Ectodermal cell (in vitro differentiated cells): ENCODE measurements around the gene FMO5.
"Not testable (repeated sequence)": the region's sequence is repeated elsewhere in the genome, so short reads cannot be mapped to it uniquely, and the experiment has no call there.

Experiments
- H3K27ac ChIP-seq: 2 replicates; pipeline ENCODE4 v1.7.0; 2013; ENCODE audit warnings: mild to moderate bottlenecking, low read depth, low read length; ENCODE audit not compliant: insufficient read depth, poor library complexity, severe bottlenecking
- H3K27me3 ChIP-seq: 2 replicates; pipeline ENCODE4 v1.7.0; 2013; ENCODE audit warnings: mild to moderate bottlenecking, low read length; ENCODE audit not compliant: insufficient read depth, control insufficient read depth, poor library complexity, severe bottlenecking
- H3K36me3 ChIP-seq: one replicate; pipeline ENCODE4 v1.7.0; 2013; ENCODE audit warnings: low read length; ENCODE audit not compliant: control insufficient read depth, insufficient read depth
- H3K4me1 ChIP-seq: one replicate; pipeline ENCODE4 v1.7.0; 2013; ENCODE audit warnings: low read length; ENCODE audit not compliant: control insufficient read depth, insufficient read depth
- H3K4me3 ChIP-seq: 2 replicates; pipeline ENCODE4 v1.7.0; 2013; ENCODE audit warnings: low read depth, low read length, control low read depth; ENCODE audit not compliant: insufficient read depth
- H3K9me3 ChIP-seq: 2 replicates; pipeline ENCODE4 v1.7.0; 2013; ENCODE audit warnings: mild to moderate bottlenecking, low read length, moderate library complexity; ENCODE audit not compliant: control insufficient read depth
- WGBS, 2 experiments: methylation state at CpG; one replicate each; pipeline ENCODE4 v1.1.7; 2013; ENCODE audit warnings: missing lambda C conversion rate in 2 of 2; 5-methylcytosine and 5-hydroxymethylcytosine counted together

FMO5 gene

DNA sequence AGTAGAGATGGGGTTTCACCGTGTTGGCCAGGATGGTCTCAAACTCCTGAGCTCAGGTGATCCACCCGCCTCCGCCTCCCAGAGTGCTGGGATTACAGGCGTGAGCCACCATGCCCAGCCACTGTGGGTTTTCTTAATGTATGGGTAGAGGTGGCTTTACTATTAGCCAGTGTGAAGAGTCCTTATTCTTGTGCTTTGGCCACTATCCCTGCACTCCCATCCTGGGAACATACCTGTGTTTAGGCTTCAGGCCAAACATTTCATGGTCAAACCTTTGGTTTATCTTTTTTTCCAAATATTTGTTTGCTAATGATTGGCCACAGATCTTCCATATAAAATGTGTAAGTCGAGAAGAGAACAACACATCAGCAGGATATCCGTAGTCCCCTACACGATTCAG is 16.5 kb downstream of the FMO5 start:
- H3K9me3 ChIP-seq = no peaks in the 10 kb centered on the region
- WGBS, 2 experiments = 90 to 93% methylated on average over 7 of the region's 7 CpGs
- no peaks in the 10 kb centered on the region for H3K36me3 ChIP-seq
- no peaks in the 10 kb centered on the region for H3K27me3 ChIP-seq
- no peak overlapping the region for H3K4me3 ChIP-seq
- H3K27ac ChIP-seq = no peak overlapping the region
- no peaks in the 10 kb centered on the region for H3K4me1 ChIP-seq

DNA sequence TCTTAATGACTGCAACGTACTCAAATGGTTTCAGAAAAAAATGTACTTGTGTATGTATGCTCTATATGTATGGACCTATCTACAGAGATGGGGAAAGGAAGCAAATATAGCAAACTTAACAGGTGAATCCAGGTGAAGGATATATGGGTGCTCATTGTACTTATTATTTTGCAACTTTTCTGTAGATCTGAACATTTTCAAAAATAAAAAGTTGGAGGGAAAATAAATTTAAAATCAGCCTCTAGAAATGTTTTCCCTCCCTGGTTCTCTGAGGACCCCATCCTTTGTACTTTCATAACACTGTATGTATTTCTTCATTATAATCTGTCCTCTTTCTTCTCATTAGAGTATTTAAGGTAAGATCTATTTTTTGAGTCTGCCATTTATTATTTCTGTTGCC is 17.9 kb downstream of the FMO5 start:
- H3K27ac ChIP-seq = no peak overlapping the region
- H3K9me3 ChIP-seq = no peaks in the 10 kb centered on the region
- H3K4me3 ChIP-seq = no peak overlapping the region
- H3K27me3 ChIP-seq = no peaks in the 10 kb centered on the region
- H3K4me1 ChIP-seq = no peaks in the 10 kb centered on the region
- WGBS, 2 experiments = 92 to 100% methylated on average over 1 of the region's 1 CpG
- no peaks in the 10 kb centered on the region for H3K36me3 ChIP-seq

DNA sequence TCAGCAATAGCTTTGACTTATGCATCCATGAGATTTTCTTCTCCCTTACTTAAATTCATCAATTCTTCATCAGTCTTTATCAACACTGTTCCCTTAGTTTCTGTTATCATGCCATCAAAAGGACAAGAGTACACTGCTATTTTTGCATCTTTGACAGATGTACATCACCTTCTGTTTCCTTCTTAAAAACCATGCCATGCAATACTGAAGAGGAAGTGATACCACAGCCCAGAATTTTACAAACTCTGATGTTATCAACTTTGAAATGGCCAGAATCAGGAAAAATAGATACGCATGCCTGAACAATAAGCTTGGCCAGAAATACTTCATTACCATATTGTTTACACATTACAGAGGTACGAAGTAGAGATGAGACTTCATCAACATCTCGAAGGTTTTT is 21.1 kb downstream of the FMO5 start:
- no peaks in the 10 kb centered on the region for H3K36me3 ChIP-seq
- no peaks in the 10 kb centered on the region for H3K4me1 ChIP-seq
- H3K9me3 ChIP-seq = no peaks in the 10 kb centered on the region
- H3K27ac ChIP-seq = no peak overlapping the region
- no peaks in the 10 kb centered on the region for H3K27me3 ChIP-seq
- no peak overlapping the region for H3K4me3 ChIP-seq
- 90 to 95% methylated on average over 3 of the region's 3 CpGs for WGBS, 2 experiments

DNA sequence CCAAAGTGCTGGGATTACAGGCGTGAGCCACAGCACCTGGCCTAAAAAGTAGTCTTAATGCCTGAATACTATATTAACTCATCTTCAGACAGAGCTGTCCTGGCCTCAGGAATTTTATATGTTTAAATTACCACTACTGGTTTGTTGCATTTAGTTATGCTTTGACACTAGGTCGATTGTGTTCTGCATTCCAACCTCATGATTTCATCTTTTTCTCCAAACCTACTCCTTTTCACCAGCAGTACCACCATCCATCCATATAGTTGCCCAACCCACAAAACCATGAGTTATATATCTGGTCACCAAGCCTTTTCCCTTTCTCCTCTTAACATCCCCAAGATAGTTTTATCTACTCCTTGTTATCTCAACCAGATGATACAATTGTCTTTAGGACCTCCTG is 22.6 kb downstream of the FMO5 start:
- no peaks in the 10 kb centered on the region for H3K27me3 ChIP-seq
- no peaks in the 10 kb centered on the region for H3K36me3 ChIP-seq
- no peaks in the 10 kb centered on the region for H3K9me3 ChIP-seq
- H3K27ac ChIP-seq = no peak overlapping the region
- 83 to 93% methylated on average over 2 of the region's 2 CpGs for WGBS, 2 experiments
- no peaks in the 10 kb centered on the region for H3K4me1 ChIP-seq
- no peak overlapping the region for H3K4me3 ChIP-seq

DNA sequence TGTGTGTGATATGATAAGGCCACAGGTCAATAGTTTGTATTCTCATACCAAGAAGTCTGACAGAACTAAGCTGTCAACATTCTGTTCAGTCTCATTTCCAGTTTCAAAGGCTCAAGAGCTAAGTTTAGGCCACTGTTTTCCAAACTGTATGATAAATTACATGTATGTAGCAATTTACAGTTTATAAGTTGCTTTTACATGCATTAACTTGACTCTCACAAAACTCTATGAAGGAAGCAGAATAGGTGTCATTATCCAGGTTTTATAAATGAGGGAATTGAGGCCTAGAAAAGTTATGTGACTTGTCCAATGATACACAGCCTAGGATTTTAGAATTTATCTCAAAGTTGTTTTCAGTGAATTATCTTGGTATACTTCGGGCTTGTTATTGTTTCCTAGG is 23.4 kb downstream of the FMO5 start:
- H3K4me1 ChIP-seq = no peaks in the 10 kb centered on the region
- H3K9me3 ChIP-seq = no peaks in the 10 kb centered on the region
- 82 to 89% methylated on average over 1 of the region's 1 CpG for WGBS, 2 experiments

DNA sequence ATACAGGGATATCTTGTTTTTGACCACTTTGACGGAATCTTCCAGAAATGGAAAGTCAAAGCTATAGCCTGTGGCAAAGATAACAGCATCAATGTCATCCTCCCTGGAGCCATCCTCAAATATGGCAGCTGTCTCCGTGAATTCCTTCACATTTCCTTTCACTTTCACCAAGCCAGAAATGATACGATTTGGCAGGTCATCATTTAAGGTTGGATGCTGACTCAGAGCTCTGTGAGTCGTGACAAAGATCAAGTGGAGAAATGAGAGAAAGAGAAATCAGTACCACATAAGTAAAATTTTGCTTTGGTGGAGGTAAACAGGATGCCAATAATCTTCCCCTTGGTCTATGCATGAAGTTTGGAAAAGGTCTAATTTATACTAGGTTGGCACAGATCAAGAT is 23.9 kb downstream of the FMO5 start:
- Histone ChIP-seq H3K27me3 (no peaks in the 10 kb centered on the region), H3K27ac (no peak overlapping the region), H3K36me3 (no peaks in the 10 kb centered on the region), H3K9me3 (no peaks in the 10 kb centered on the region), H3K4me1 (no peaks in the 10 kb centered on the region), H3K4me3 (no peak overlapping the region)
- WGBS, 2 experiments = 85 to 94% methylated on average over 4 of the region's 4 CpGs

More for the DNA sequence above, 23.4 kb downstream of the FMO5 start:
- no peak overlapping the region for H3K4me3 ChIP-seq
- no peak overlapping the region for H3K27ac ChIP-seq
- H3K27me3 ChIP-seq = no peaks in the 10 kb centered on the region
- no peaks in the 10 kb centered on the region for H3K36me3 ChIP-seq

DNA sequence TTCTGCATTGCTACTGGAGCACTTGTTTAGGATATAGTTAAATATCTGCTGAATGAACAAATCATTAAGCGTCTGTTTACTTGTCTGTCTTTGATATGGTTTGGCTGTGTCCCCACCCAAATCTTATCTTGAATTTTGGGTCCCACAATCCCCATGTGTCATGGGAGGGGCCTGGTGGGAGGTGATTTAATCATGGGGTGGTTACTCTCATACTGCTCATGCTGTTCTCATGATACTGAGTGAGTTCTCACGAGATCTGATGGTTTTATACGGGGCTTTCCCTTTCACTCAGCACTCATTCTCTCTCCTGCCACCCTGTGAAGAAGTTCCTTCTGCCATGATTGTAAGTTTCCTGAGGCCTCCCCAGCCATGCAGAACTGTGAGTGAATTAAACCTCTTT is 27.8 kb downstream of the FMO5 start:
- not testable (repeated sequence) for H3K4me1 ChIP-seq, H3K27me3 ChIP-seq, H3K27ac ChIP-seq, H3K4me3 ChIP-seq, H3K36me3 ChIP-seq, H3K9me3 ChIP-seq
- WGBS, 2 experiments = 90 to 93% methylated on average over 3 of the region's 3 CpGs

DNA sequence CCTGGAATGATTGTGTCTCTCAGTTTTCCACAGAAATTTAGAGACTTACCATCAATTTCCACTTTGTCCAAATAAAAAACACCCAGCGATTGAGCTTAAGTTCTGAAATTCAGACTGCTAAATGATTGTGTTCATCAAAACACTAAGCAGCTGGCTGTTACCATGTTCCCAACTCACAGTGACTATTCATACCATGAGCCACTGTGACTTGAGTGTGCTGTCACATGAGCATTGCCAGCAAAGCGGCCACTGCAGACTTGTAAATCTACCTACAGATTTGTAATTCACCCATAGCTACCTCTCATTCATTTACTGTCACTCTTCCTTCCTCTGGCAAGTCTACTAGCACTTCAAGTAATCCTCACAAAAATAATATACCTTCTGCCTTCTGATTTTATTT is 35.6 kb downstream of the FMO5 start:
- no peak overlapping the region for H3K4me3 ChIP-seq
- H3K4me1 ChIP-seq = no peaks in the 10 kb centered on the region
- 93% methylated on average over 2 of the region's 2 CpGs for WGBS, 2 experiments
- H3K9me3 ChIP-seq = no peaks in the 10 kb centered on the region
- no peaks in the 10 kb centered on the region for H3K27me3 ChIP-seq
- no peak overlapping the region for H3K27ac ChIP-seq
- H3K36me3 ChIP-seq = no peaks in the 10 kb centered on the region

DNA sequence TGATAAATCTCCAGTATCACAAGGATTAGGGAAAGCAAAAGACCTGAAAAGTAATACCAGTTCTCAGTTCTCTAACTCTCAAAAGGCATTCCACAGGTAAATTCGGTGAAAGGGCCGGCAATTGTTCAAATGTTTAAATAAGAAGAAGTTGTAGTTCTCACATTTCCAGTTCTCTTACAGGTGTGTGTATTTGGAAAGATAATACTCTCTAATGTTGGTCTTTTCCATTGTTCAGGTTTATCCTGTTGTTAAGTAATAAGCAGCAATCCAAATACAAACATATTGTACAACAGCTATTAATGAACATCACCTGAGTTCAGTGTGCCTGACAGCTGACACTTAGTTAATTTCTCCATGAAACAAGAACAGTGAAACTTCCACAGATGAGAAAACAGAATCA is 39.7 kb downstream of the FMO5 start:
- Histone ChIP-seq H3K4me3 (no peak overlapping the region), H3K27ac (no peak overlapping the region), H3K27me3 (no peaks in the 10 kb centered on the region), H3K36me3 (no peaks in the 10 kb centered on the region), H3K9me3 (no peaks in the 10 kb centered on the region), H3K4me1 (no peaks in the 10 kb centered on the region)
- 81 to 100% methylated on average over 2 of the region's 2 CpGs for WGBS, 2 experiments

DNA sequence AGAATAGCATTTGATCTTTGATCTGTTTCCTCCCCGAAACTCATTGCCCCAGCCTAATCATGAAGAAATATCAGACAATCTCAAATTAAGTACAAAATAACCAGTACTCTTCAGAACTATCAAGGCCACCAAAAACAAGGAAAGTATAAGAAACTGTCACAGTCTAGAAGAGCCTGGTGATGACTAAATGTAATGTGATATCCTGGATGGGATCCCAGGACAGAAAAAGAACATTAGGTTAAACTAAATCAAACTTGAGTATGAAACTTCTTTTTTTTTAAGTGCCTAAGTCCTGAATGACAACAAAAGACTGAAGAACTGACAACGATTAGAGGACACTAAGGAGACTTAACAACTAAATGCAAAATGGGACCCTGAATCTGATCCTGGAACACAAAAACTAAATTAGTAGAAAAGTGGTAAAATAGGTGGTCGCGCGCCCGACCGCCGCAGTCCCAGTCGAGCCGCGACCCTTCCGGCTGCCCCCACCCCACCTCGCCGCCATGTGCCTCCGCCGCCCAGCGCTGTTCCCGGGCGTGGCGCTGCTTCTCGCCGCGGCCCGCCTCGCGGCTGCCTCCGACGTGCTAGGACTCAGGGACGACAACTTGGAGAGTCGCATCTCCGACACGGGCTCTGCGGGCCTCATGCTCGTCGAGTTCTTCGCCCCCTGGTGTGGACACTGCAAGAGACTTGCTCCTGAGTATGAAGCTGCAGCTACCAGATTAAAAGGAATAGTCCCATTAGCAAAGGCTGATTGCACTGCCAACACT is 47.3 kb downstream of the FMO5 start:
- no peak overlapping the region for H3K4me3 ChIP-seq
- H3K9me3 ChIP-seq = no peaks in the 10 kb centered on the region
- no peaks in the 10 kb centered on the region for H3K4me1 ChIP-seq
- H3K36me3 ChIP-seq = no peaks in the 10 kb centered on the region
- WGBS, 2 experiments = 86 to 87% methylated on average over 35 to 36 of the region's 36 CpGs
- H3K27me3 ChIP-seq = no peaks in the 10 kb centered on the region
- H3K27ac ChIP-seq = no peak overlapping the region
